DMS79 treated with DMSO at 0.1 percent for 48 hours (cell line): ENCODE measurements around the gene NBPF26.
"Not testable (repeated sequence)": the region's sequence is repeated elsewhere in the genome, so short reads cannot be mapped to it uniquely, and the experiment has no call there.

Source experiments
- DNase-seq: peaks from one replicate; lab custom pipeline; 2025; lab: John Stamatoyannopoulos, UW

The NBPF26 gene

DNA sequence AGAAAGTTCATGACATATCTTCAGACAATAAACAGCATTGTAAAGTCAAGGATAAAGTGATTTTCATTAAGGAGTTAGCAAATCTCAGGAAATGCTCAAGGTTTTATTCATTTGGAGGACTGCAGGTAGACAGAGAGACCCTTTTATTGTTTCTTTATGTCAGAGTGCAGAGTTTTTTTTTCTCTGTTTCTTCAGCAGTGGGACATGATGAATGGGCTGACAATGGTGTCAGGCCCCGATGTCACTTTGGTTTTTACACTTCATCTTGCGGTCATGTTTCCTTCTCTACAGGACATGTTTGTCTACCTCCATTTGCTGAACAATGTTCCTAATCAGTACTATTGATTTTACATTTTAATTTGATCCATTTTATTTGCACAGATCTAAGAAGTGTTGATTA lies 134.4 kb downstream of the NBPF26 start:
- DNase-seq: not testable (repeated sequence)

- not testable (repeated sequence) for DNase-seq
These were observed 136.0 kb downstream of the NBPF26 start for GRCh38 chr1:120859615-120860234.

- DNase-seq: not testable (repeated sequence)
These were observed 154.5 kb downstream of the NBPF26 start for GRCh38 chr1:120878206-120878605.

GRCh38 chr1:120880056-120880455 lies 156.3 kb downstream of the NBPF26 start:
- not testable (repeated sequence) for DNase-seq

DNA sequence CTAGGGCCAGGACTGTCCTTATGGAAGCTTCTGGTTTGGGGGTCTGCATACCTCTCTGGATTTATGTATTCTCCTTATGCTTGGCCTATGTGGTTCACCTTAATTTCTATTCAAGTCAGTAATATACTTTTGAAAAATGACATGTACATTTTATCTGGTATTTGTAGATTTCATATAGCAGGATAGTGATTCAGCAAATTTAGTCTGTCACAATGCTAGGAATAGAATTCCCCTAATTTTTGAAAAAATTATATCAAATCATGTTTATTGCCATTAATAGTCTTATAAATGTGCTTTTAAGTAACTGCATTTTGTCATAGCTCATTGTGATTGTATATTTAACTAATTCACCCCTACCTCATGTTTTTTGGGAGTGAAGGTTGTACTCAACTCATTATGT lies 158.2 kb downstream of the NBPF26 start:
- not testable (repeated sequence) for DNase-seq
